Esophagus muscularis mucosa (tissue), 4 donors: ENCODE results near the gene DGCR2. TPM values are rescaled to one million over a fixed set of nuclear protein-coding genes. Genes with fewer than 3 reads are reported as not detected.
"Not testable (repeated sequence)": the region's sequence is repeated elsewhere in the genome, so short reads cannot be mapped to it uniquely, and the experiment has no call there.

ENCODE experiments used
- DNase-seq: peaks from one replicate; pipeline ENCODE4 v3.0.0-alpha.2; 2017; ENCODE audit errors: extremely low spot score
- H3K27ac ChIP-seq, 4 donors: fragments of 200-600 bp; sonication (generic); replicated peaks in 1 of 4; 1 replicate in 3 of 4; 2 replicates in 1 of 4; pipeline ENCODE4 v1.5.1; 2016 to 2019; ENCODE audit warnings: mild to moderate bottlenecking in 1 of 4
- H3K27me3 ChIP-seq, 4 donors: fragments of 200-600 bp; sonication (generic); one replicate each; pipeline versions ENCODE4 v1.5.1 to v1.6.0; 2016 to 2019
- H3K36me3 ChIP-seq, 4 donors: fragments of 200-600 bp; sonication (generic); one replicate each; pipeline ENCODE4 v1.5.1; 2016 to 2019
- H3K4me1 ChIP-seq, 4 donors: fragments of 200-600 bp; sonication (generic); one replicate each; pipeline ENCODE4 v1.5.1; 2016 to 2019
- H3K4me3 ChIP-seq, 4 donors: fragments of 200-600 bp; sonication (generic); 1 replicate in 2 of 4; 2 replicates in 2 of 4; pipeline ENCODE4 v1.5.1; 2016 to 2019; ENCODE audit warnings: mild to moderate bottlenecking in 4 of 4, moderate library complexity in 1 of 4
- H3K9me3 ChIP-seq, 4 donors: fragments of 200-600 bp; sonication (generic); 1 replicate in 3 of 4; 2 replicates in 1 of 4; pipeline ENCODE4 v1.5.1; 2016 to 2019
- CTCF ChIP-seq, 3 experiments: fragments of 200-600 bp in 2 of 3; fragments of 450-650 bp in 1 of 3; sonication (generic) in 2 of 3; IDR thresholded peaks; one replicate each; pipeline ENCODE4 v1.5.1; 2017 to 2019; ENCODE audit warnings: antibody characterized with exemption in 3 of 3, mild to moderate bottlenecking in 2 of 3, moderate library complexity in 1 of 3
- EP300 ChIP-seq: sonication (generic); formaldehyde crosslinking; IDR thresholded peaks from one replicate; pipeline ENCODE4 v1.6.1; 2017; ENCODE audit warnings: antibody characterized with exemption
- POLR2A ChIP-seq: fragments of 450-650 bp; IDR thresholded peaks from one replicate; pipeline ENCODE4 v1.6.1; 2017; ENCODE audit warnings: antibody characterized with exemption, moderate library complexity, mild to moderate bottlenecking, low read depth
- POLR2AphosphoS5 ChIP-seq, 2 donors: sonication (generic); formaldehyde crosslinking; IDR thresholded peaks; one replicate each; pipeline ENCODE4 v1.6.1; 2017; ENCODE audit warnings: antibody characterized with exemption in 2 of 2
- WGBS: methylation state at CpG from one replicate; pipeline ENCODE4 v1.1.5; 2018; 5-methylcytosine and 5-hydroxymethylcytosine counted together
- intact Hi-C: fragments of 100-400 bp; cut with DNase I; formaldehyde crosslinking; loops from one replicate; pipeline ENCODE4 v1.15.1; 2023
- total RNA-seq, 4 donors: library from RNA; depleted of rRNA; stranded (reverse); fragments of >200 nt; gene quantifications; one replicate each; pipeline versions ENCODE4 v1.1.0 to v1.2.1, GENCODE V29; 2016

DGCR2 gene
- total RNA-seq, 4 donors from 2014 or later = 45.7 to 79.6 (median 65.4) TPM

GRCh38 chr22:19037282-19038163 lies 84.7 kb downstream of the DGCR2 start:
- 94% methylated on average over 17 of the region's 17 CpGs for WGBS

DNA sequence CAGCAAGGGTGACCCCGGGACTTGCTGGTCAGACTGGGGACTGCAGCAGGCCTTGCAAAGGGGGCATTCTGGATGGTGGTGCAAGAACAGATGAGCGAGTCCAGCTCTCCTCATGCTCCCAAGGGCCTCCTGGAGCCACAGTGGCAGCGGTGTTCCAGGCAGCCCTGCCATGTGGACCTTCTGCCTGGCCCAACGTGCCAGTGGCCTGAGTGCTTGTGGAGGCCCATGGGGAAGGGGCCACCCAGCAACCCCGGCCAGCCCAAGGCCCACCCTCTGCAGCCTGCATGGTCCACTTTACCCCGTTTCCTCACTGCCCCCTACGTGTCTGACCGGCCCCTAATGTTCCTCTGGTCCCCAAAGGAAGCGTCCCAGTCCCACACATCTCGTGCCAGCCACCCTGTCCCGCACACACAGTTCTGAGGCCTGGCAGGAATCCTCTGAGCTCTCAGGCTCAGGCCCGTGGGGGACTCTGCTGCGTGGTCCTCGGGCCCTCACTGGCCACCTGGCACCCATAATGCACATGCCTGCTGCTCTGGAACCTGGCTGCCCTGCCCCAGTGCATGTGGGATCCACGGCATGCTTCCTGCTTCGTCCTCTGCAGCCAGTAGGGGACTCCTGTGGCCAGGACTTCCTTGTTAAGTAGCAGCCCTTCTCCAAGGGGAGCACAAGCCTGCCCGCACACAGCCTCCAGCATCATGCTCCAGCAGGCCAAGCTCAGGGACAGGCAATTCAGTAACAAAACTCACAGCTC lies 85.5 kb downstream of the DGCR2 start:
- Histone ChIP-seq H3K36me3 (peaks cover 30 to 51% (median 46%) of the 10 kb centered on the region in 4 donors), H3K27me3 (peaks cover 0 to under 1% (median 0%) of the 10 kb centered on the region in 4 donors), H3K4me3 (no peak overlapping the region), H3K27ac (no peak overlapping the region), H3K4me1 (no peaks in the 10 kb centered on the region), H3K9me3 (no peaks in the 10 kb centered on the region)
- no peak for DNase-seq
- intact Hi-C loops = no loop called here
- 94% methylated on average over 12 of the region's 17 CpGs for WGBS
- TF ChIP-seq EP300 = no peak
- TF ChIP-seq CTCF (IDR thresholded peaks at IDR 0.05) = no peak
- TF ChIP-seq POLR2A = no peak
- no peak for TF ChIP-seq POLR2AphosphoS5 (IDR thresholded peaks at IDR 0.05)

More at GRCh38 chr22:19037282-19038163, 84.7 kb downstream of the DGCR2 start:
- DNase-seq = no peak
- intact Hi-C loops = no loop called here
- Histone ChIP-seq H3K4me3 (no peak overlapping the region), H3K4me1 (no peaks in the 10 kb centered on the region), H3K27ac (no peak overlapping the region), H3K36me3 (peaks cover 39 to 59% (median 55%) of the 10 kb centered on the region in 4 donors), H3K27me3 (no peaks in the 10 kb centered on the region), H3K9me3 (no peaks in the 10 kb centered on the region)
- no peak for TF ChIP-seq POLR2AphosphoS5 (IDR thresholded peaks at IDR 0.05)

DNA sequence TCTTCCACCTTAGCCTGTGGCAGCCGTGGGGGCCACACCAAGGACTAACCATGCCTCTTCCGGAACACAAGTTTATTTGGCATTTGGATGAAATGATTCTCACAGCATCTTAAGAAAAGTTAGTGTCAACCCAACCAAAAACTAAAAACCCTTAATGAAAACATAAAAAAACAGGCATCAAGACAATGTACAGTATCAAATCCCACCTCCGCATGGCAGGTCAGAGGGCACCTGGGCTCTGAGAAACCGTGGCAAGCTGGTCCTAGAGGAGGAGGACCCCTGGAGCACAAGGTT lies 86.0 kb downstream of the DGCR2 start:
- WGBS = 82% methylated on average over 4 of the region's 4 CpGs
- H3K27ac ChIP-seq = no peak overlapping the region

GRCh38 chr22:19035474-19036228 lies 86.6 kb downstream of the DGCR2 start:
- TF ChIP-seq POLR2AphosphoS5 (IDR thresholded peaks at IDR 0.05) = no peak
- TF ChIP-seq CTCF (IDR thresholded peaks at IDR 0.05) = peak in 1 of 3 experiments; percentile 8
- DNase-seq = no peak
- Histone ChIP-seq H3K27ac (no peak overlapping the region), H3K4me3 (no peak overlapping the region), H3K4me1 (no peaks in the 10 kb centered on the region), H3K36me3 (peaks cover 20 to 40% (median 36%) of the 10 kb centered on the region in 4 donors), H3K9me3 (no peaks in the 10 kb centered on the region), H3K27me3 (peaks cover 0 to 8% (median 0%) of the 10 kb centered on the region in 4 donors)
- 49% methylated on average over 8 of the region's 14 CpGs for WGBS
- intact Hi-C loops = no loop called here

More for the DNA sequence above, 86.0 kb downstream of the DGCR2 start:
- TF ChIP-seq POLR2A = no peak
- TF ChIP-seq EP300 = no peak
- TF ChIP-seq POLR2AphosphoS5 (IDR thresholded peaks at IDR 0.05) = no peak
- no peak for DNase-seq
- Histone ChIP-seq H3K27me3 (peaks cover 0 to 5% (median 0%) of the 10 kb centered on the region in 4 donors), H3K9me3 (no peaks in the 10 kb centered on the region), H3K36me3 (peaks cover 25 to 45% (median 41%) of the 10 kb centered on the region in 4 donors), H3K4me3 (no peak overlapping the region), H3K4me1 (no peaks in the 10 kb centered on the region)
- intact Hi-C loops = no loop called here

GRCh38 chr22:19035126-19035473 lies 87.1 kb downstream of the DGCR2 start:
- peaks cover 0 to 14% (median 0%) of the 10 kb centered on the region in 4 donors for H3K27me3 ChIP-seq
- H3K4me3 ChIP-seq, H3K27ac ChIP-seq, DNase-seq, intact Hi-C loops, H3K9me3 ChIP-seq, H3K4me1 ChIP-seq: not testable (repeated sequence)
- peaks cover 15 to 35% (median 30%) of the 10 kb centered on the region in 4 donors for H3K36me3 ChIP-seq
- WGBS = 26% methylated on average over 6 of the region's 6 CpGs

- intact Hi-C loops, DNase-seq, H3K9me3 ChIP-seq, H3K4me1 ChIP-seq, H3K27ac ChIP-seq, H3K4me3 ChIP-seq: not testable (repeated sequence)
- peaks cover 11 to 31% (median 27%) of the 10 kb centered on the region in 4 donors for H3K36me3 ChIP-seq
- H3K27me3 ChIP-seq = peaks cover 0 to 16% (median 0%) of the 10 kb centered on the region in 4 donors
- WGBS = no CpG with 5 or more reads among the region's 12 CpGs
Measured at GRCh38 chr22:19034724-19035120, 87.5 kb downstream of the DGCR2 start.

- intact Hi-C loops, DNase-seq, H3K4me3 ChIP-seq, H3K9me3 ChIP-seq, H3K27ac ChIP-seq, H3K4me1 ChIP-seq: not testable (repeated sequence)
- H3K27me3 ChIP-seq = peaks cover 0 to 22% (median 2%) of the 10 kb centered on the region in 4 donors
- WGBS = 81% methylated on average over 4 of the region's 6 CpGs
- H3K36me3 ChIP-seq = peaks cover 8 to 25% (median 21%) of the 10 kb centered on the region in 4 donors
Measured at GRCh38 chr22:19034031-19034723, 88.0 kb downstream of the DGCR2 start.

DNA sequence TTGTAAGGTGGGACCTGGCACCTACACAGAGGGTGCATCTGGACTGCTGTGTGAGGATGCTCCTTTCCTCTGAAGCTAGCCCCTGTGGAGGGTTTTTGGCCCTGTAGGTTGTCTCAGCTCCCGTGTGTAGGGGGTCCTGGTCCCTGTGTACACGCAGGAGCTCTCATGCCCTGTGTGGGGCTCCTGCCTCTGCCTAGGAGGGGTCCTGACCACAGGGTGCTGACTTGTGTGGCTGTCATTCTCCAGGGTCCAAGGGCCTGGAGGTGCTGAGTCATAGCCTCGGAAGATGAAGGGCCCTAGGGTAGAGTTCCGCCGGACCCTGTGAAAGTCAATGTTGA lies 88.7 kb downstream of the DGCR2 start:
- intact Hi-C loops, H3K4me3 ChIP-seq, H3K27ac ChIP-seq, H3K9me3 ChIP-seq, H3K4me1 ChIP-seq, DNase-seq: not testable (repeated sequence)
- Histone ChIP-seq H3K36me3 (peaks cover 2 to 19% (median 15%) of the 10 kb centered on the region in 4 donors), H3K27me3 (peaks cover 0 to 28% (median 5%) of the 10 kb centered on the region in 4 donors)
- WGBS = 93% methylated on average over 3 of the region's 5 CpGs
